Breast epithelium (tissue), 3 donors: ENCODE results near the gene CACNA2D4.

ENCODE experiments used
- POLR2AphosphoS5 ChIP-seq, 3 donors: sonication (generic); formaldehyde crosslinking; IDR thresholded peaks; one replicate each; pipeline ENCODE4 v1.6.1; 2017; ENCODE audit warnings: antibody characterized with exemption in 3 of 3
- TF ChIP-seq, protein P1 (sequence below), 3 donors: fragments of 450-650 bp; IDR thresholded peaks; one replicate each; pipeline ENCODE4 v1.5.1; 2016 to 2017; ENCODE audit warnings: antibody characterized with exemption in 3 of 3, mild to moderate bottlenecking in 3 of 3, moderate library complexity in 3 of 3

DNA sequence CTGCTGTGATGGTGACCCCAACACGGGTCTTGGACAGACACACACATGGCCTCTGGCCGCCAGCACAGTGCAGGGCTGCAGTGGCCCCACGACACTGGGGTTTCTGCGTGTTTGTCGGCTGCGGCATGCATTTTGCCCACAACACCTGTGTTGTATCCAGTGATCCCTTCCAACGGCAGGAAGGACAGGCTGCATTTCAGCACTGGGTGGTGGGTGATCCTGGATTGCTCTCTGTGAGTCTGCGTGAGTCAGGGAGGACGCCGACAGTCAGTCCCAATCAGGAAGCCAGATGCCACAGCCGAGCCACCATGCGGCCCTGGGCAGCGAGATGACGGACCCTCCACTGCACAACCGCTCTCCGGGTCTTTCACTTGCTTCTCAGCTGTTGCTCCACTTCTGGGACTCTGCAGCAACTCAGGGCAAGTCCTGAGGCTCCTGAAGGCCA, 77.4 kb downstream of the CACNA2D4 start:
- TF ChIP-seq, protein P1, sequence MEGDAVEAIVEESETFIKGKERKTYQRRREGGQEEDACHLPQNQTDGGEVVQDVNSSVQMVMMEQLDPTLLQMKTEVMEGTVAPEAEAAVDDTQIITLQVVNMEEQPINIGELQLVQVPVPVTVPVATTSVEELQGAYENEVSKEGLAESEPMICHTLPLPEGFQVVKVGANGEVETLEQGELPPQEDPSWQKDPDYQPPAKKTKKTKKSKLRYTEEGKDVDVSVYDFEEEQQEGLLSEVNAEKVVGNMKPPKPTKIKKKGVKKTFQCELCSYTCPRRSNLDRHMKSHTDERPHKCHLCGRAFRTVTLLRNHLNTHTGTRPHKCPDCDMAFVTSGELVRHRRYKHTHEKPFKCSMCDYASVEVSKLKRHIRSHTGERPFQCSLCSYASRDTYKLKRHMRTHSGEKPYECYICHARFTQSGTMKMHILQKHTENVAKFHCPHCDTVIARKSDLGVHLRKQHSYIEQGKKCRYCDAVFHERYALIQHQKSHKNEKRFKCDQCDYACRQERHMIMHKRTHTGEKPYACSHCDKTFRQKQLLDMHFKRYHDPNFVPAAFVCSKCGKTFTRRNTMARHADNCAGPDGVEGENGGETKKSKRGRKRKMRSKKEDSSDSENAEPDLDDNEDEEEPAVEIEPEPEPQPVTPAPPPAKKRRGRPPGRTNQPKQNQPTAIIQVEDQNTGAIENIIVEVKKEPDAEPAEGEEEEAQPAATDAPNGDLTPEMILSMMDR (IDR thresholded peaks at IDR 0.05): no peak
- TF ChIP-seq POLR2AphosphoS5 (IDR thresholded peaks at IDR 0.05): no peak
